BLaER1 (cell line): Measurements from ENCODE around the gene RPS23.

ENCODE experiments used
- H3K27ac ChIP-seq: shearing (Covaris generic); formaldehyde crosslinking; 2 replicates; pipeline ENCODE4 v1.8.1; 2022
- H3K27me3 ChIP-seq: shearing (Covaris generic); formaldehyde crosslinking; 2 replicates; pipeline ENCODE4 v1.8.1; 2022
- H3K36me3 ChIP-seq: shearing (Covaris generic); formaldehyde crosslinking; 2 replicates; pipeline ENCODE4 v1.8.1; 2022
- H3K4me1 ChIP-seq: shearing (Covaris generic); formaldehyde crosslinking; 2 replicates; pipeline ENCODE4 v1.8.1; 2022
- H3K4me2 ChIP-seq: shearing (Covaris generic); formaldehyde crosslinking; 2 replicates; pipeline ENCODE4 v1.8.1; 2022
- H3K4me3 ChIP-seq: shearing (Covaris generic); formaldehyde crosslinking; 2 replicates; pipeline ENCODE4 v1.8.1; 2022
- H3K9ac ChIP-seq: shearing (Covaris generic); formaldehyde crosslinking; 2 replicates; pipeline ENCODE4 v1.8.1; 2022
- H3K9me3 ChIP-seq: shearing (Covaris generic); formaldehyde crosslinking; 2 replicates; pipeline ENCODE4 v1.8.1; 2022
- H4K20me1 ChIP-seq: shearing (Covaris generic); formaldehyde crosslinking; 2 replicates; pipeline ENCODE4 v1.8.1; 2022
- Cebpa-rat ChIP-seq: shearing (Covaris generic); IDR thresholded peaks from 2 replicates; pipeline ENCODE4 v1.8.1; 2022

Gene RPS23

GRCh38 chr5:82295144-82295543 lies 17.0 kb upstream of the RPS23 start:
- Histone ChIP-seq H3K9ac (no peak overlapping the region), H3K4me2 (no peak overlapping the region), H3K27ac (no peak overlapping the region), H3K9me3 (no peaks in the 10 kb centered on the region), H4K20me1 (no peaks in the 10 kb centered on the region), H3K4me3 (no peak overlapping the region), H3K36me3 (no peaks in the 10 kb centered on the region), H3K27me3 (no peaks in the 10 kb centered on the region), H3K4me1 (peaks cover 5% of the 10 kb centered on the region; the same call in 1 of the 2 replicates)
- TF ChIP-seq Cebpa-rat: no peak

GRCh38 chr5:82291420-82291819 lies 13.3 kb upstream of the RPS23 start:
- no peak overlapping the region for H3K4me3 ChIP-seq
- no peak overlapping the region for H3K27ac ChIP-seq
- no peaks in the 10 kb centered on the region for H3K36me3 ChIP-seq
- H3K4me1 ChIP-seq: no peaks in the 10 kb centered on the region
- H3K27me3 ChIP-seq: no peaks in the 10 kb centered on the region
- H3K9me3 ChIP-seq: no peaks in the 10 kb centered on the region
- no peak for TF ChIP-seq Cebpa-rat
- no peak overlapping the region for H3K4me2 ChIP-seq
- H3K9ac ChIP-seq: no peak overlapping the region
- no peaks in the 10 kb centered on the region for H4K20me1 ChIP-seq

- Histone ChIP-seq H3K4me2 (no peak overlapping the region), H3K4me3 (no peak overlapping the region), H3K4me1 (no peaks in the 10 kb centered on the region), H3K27ac (no peak overlapping the region), H3K27me3 (no peaks in the 10 kb centered on the region), H3K9me3 (no peaks in the 10 kb centered on the region), H3K9ac (no peak overlapping the region), H4K20me1 (no peaks in the 10 kb centered on the region), H3K36me3 (no peaks in the 10 kb centered on the region)
- no peak for TF ChIP-seq Cebpa-rat
Observed at GRCh38 chr5:82290908-82291307, 12.8 kb upstream of the RPS23 start.

GRCh38 chr5:82290005-82290404 lies 11.9 kb upstream of the RPS23 start:
- H3K4me2 ChIP-seq: no peak overlapping the region
- H3K4me1 ChIP-seq: no peaks in the 10 kb centered on the region
- H3K36me3 ChIP-seq: no peaks in the 10 kb centered on the region
- no peaks in the 10 kb centered on the region for H3K9me3 ChIP-seq
- no peak for TF ChIP-seq Cebpa-rat
- H3K9ac ChIP-seq: no peak overlapping the region
- H3K27me3 ChIP-seq: no peaks in the 10 kb centered on the region
- H3K4me3 ChIP-seq: no peak overlapping the region
- H4K20me1 ChIP-seq: no peaks in the 10 kb centered on the region
- no peak overlapping the region for H3K27ac ChIP-seq

- Histone ChIP-seq H3K4me1 (no peaks in the 10 kb centered on the region), H3K36me3 (no peaks in the 10 kb centered on the region), H4K20me1 (no peaks in the 10 kb centered on the region), H3K27me3 (no peaks in the 10 kb centered on the region), H3K9me3 (no peaks in the 10 kb centered on the region), H3K4me3 (no peak overlapping the region), H3K4me2 (no peak overlapping the region), H3K9ac (no peak overlapping the region), H3K27ac (no peak overlapping the region)
- TF ChIP-seq Cebpa-rat: no peak
Observed at GRCh38 chr5:82287625-82288024, 9.5 kb upstream of the RPS23 start.

GRCh38 chr5:82285206-82285605 lies 7.1 kb upstream of the RPS23 start:
- Histone ChIP-seq H3K36me3 (no peaks in the 10 kb centered on the region), H3K9ac (no peak overlapping the region), H3K9me3 (no peaks in the 10 kb centered on the region), H3K4me2 (no peak overlapping the region), H4K20me1 (no peaks in the 10 kb centered on the region), H3K27me3 (no peaks in the 10 kb centered on the region), H3K4me1 (no peaks in the 10 kb centered on the region), H3K27ac (no peak overlapping the region), H3K4me3 (no peak overlapping the region)
- no peak for TF ChIP-seq Cebpa-rat

- Histone ChIP-seq H3K9me3 (no peaks in the 10 kb centered on the region), H3K4me2 (no peak overlapping the region), H4K20me1 (no peaks in the 10 kb centered on the region), H3K36me3 (no peaks in the 10 kb centered on the region), H3K27ac (no peak overlapping the region), H3K4me1 (peaks cover 9% of the 10 kb centered on the region), H3K27me3 (no peaks in the 10 kb centered on the region), H3K9ac (no peak overlapping the region), H3K4me3 (no peak overlapping the region)
- TF ChIP-seq Cebpa-rat: no peak
Observed at GRCh38 chr5:82283893-82284292, 5.7 kb upstream of the RPS23 start.

- H4K20me1 ChIP-seq: peaks cover 23% of the 10 kb centered on the region; the same call in 1 of the 2 replicates
- peak overlapping the region; percentile 95 for H3K4me3 ChIP-seq
- H3K27me3 ChIP-seq: no peaks in the 10 kb centered on the region
- peaks cover 27% of the 10 kb centered on the region for H3K4me1 ChIP-seq
- H3K4me2 ChIP-seq: peak overlapping the region; percentile 88
- H3K9ac ChIP-seq: peak overlapping the region; percentile 99
- no peaks in the 10 kb centered on the region for H3K9me3 ChIP-seq
- peak overlapping the region; percentile 99 for H3K27ac ChIP-seq
- peaks cover 31% of the 10 kb centered on the region for H3K36me3 ChIP-seq
- no peak for TF ChIP-seq Cebpa-rat
Observed at GRCh38 chr5:82278711-82279370, 687 bp upstream of the RPS23 start.

GRCh38 chr5:82277613-82277986 lies 554 bp downstream of the RPS23 start:
- Histone ChIP-seq H3K27me3 (no peaks in the 10 kb centered on the region), H3K4me1 (peaks cover 27% of the 10 kb centered on the region), H3K4me3 (peak overlapping the region; percentile 95), H3K9me3 (no peaks in the 10 kb centered on the region), H3K4me2 (peak overlapping the region; percentile 92), H4K20me1 (peaks cover 23% of the 10 kb centered on the region; the same call in 1 of the 2 replicates), H3K27ac (peak overlapping the region; percentile 99), H3K36me3 (peaks cover 37% of the 10 kb centered on the region), H3K9ac (peak overlapping the region; percentile 99)
- no peak for TF ChIP-seq Cebpa-rat

GRCh38 chr5:82276800-82277612 lies 1.1 kb downstream of the RPS23 start:
- Histone ChIP-seq H3K27ac (peak overlapping the region; percentile 99), H3K4me3 (peak overlapping the region; percentile 95), H3K4me2 (peak overlapping the region; percentile 92), H4K20me1 (peaks cover 23% of the 10 kb centered on the region; the same call in 1 of the 2 replicates), H3K36me3 (peaks cover 38% of the 10 kb centered on the region), H3K9me3 (no peaks in the 10 kb centered on the region), H3K9ac (peak overlapping the region; percentile 99), H3K4me1 (peaks cover 27% of the 10 kb centered on the region), H3K27me3 (no peaks in the 10 kb centered on the region)
- TF ChIP-seq Cebpa-rat: no peak
